ENCODE results near the gene PPIB.

The PPIB gene

DNA sequence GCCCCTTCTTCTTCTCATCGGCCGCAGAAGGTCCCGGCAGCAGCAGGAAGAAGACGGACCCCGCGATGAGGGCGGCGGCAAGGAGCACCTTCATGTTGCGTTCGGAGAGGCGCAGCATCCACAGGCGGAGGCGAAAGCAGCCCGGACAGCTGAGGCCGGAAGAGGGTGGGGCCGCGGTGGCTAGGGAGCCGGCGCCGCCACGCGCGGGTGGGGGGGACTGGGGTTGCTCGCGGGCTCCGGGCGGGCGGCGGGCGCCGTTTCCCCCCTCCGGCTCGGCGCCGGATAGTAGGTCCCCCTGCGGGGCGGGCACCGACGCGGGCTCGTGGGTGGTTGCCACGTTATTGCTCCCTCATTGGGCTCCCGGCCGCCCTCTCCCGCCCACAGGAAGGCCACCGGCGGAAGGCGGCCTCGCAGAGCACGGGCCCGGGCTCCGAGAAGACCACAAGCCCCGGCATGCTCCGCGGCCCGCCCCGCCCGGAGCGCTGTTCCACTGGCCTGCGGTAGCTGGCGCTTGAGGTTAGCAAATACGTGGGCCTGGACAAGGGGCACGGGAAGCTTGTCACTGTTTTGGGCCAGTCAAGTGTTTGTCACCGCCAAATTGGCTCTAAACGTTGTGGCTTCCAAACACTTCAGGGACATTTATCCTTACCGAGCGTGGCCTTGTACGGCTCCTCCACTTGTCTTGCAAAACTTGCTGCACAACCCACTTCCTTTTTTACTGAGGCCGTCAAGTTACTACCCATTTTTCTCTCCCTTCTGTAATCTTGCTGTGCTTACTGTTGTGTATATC is at the start of gene PPIB:
Gene PPIB, minus strand, starts transcription at position 154 of the 790 bp plus-strand sequence. Its CDS starts 36 bp downstream, at position 118.
- DNase-seq = peak; percentile 99

DNA sequence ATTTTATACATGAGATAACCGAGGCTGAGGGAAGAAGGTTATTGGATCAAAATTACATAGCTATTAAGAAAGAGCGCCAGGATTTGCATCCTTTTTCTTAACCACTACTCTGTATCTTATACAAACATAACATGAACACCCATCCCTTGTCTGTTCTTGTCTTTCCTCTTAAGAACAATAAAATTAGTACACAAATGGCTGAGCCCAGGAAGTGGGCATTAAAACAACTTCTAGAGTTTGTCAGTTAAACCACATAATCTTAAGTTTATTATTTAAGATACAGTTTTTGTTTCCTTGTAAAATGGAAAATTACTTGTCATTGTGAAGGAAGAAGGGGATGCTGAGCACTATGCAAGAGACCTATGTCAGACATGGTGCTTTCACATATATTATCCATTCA is 48.9 kb upstream of the PPIB start:
- DNase-seq = no peak

GRCh38 chr15:64210371-64210770 is 47.5 kb upstream of the PPIB start:
- no peak for DNase-seq

- peak; percentile 35 for DNase-seq
These were observed 47.0 kb upstream of the PPIB start for GRCh38 chr15:64209680-64210334.

DNA sequence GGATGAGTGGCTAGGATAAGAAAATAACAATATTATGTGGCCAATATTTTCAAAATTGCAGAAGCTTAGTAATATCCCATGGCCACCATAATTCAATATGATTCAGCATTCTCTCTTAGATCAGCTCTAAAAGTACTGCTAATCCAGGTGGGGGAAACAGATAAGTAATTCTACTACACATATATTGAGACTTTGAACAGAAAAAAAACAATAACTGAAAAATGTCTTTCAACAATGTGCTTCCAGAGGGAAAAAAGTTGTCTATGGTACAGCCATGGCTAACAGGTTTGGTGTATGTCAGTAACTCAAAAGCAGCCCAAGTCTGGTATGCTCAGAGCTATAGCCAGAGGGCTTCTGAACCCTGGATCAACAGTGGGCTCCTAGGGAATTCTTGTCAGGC is 42.4 kb upstream of the PPIB start:
- DNase-seq = no peak

GRCh38 chr15:64197425-64197824 is 34.6 kb upstream of the PPIB start:
- DNase-seq = no peak

GRCh38 chr15:64193971-64194370 is 31.1 kb upstream of the PPIB start:
- DNase-seq = no peak

DNA sequence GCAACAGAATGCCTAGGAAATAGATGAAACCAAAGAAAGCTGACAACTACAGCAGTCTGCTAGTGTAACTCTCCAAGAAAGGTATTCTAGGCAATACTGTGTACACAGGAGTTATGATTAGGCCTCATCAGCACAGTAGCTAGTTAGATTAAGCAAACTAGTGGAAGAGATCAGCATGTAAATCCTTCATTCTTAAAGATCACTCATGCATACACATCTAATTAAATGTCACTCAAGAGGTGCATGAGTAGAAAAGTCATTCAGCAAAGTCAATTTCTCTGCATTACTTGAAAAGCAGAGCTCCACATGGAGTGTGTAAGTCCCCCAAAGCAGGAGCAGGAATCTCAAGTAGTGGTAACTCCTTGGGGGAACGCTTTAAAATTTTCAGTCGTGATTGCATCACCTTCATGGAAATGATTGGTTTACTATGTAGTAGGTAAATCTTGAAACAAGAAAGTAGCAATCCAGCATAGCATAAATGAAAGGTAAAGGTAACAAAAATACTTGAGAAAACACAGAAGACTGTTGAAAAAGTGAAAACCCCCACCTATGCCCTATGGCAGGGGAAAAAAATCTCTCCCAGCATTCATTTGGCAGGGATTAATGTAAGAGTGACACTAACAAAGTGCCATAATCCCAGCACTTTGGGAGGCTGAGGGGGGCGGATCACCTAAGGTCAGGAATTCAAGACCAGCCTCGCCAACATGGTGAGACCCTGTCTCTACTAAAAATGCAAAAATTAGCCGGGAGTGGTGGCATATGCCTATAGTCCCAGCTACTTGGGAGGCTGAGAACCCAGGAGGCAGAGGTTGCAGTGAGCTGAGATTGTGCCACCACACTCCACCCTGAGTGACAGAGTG is 29.4 kb upstream of the PPIB start:
- no peak for DNase-seq

GRCh38 chr15:64187396-64188191 is 24.8 kb upstream of the PPIB start:
- DNase-seq = no peak

DNA sequence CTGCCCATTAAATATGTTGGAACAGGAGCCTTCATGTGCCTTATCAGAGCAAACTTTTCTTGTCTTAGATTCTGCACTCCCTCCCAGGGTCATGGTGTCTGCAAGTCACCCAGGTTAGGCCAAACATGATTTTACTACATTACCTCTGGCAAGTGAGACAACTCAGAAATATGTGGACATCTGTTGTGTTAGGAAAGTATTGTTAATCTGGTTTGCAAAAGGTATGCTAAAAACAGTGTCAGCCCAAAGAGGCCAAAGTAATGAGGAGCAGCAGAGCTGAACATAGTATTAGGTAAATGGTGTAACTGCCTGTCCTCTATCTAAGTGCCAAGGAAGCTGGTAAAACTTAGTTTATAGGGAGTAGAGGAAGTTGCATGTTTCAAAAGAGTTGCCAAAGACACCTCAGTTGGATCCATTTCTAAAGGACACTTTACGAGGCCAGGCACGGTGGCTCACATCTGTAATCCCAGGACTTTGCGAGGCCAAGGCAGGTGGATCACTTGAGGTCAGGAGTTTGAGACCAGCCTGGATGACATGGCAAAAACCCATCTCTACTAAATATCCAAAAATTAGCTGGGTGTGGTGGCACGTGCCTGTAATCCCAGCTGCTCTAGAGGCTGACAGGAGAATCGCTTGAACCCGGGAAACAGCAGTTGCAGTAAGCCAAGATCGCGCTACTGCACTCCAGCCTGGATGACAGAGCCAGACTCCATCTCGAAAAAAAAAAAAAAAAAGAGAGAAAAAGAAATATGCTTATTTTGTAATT is 22.5 kb upstream of the PPIB start:
- no peak for DNase-seq

- DNase-seq = peak; percentile 41
These were observed 20.1 kb upstream of the PPIB start for GRCh38 chr15:64182859-64183370.

GRCh38 chr15:64180235-64180824 is 17.5 kb upstream of the PPIB start:
- DNase-seq = no peak

DNA sequence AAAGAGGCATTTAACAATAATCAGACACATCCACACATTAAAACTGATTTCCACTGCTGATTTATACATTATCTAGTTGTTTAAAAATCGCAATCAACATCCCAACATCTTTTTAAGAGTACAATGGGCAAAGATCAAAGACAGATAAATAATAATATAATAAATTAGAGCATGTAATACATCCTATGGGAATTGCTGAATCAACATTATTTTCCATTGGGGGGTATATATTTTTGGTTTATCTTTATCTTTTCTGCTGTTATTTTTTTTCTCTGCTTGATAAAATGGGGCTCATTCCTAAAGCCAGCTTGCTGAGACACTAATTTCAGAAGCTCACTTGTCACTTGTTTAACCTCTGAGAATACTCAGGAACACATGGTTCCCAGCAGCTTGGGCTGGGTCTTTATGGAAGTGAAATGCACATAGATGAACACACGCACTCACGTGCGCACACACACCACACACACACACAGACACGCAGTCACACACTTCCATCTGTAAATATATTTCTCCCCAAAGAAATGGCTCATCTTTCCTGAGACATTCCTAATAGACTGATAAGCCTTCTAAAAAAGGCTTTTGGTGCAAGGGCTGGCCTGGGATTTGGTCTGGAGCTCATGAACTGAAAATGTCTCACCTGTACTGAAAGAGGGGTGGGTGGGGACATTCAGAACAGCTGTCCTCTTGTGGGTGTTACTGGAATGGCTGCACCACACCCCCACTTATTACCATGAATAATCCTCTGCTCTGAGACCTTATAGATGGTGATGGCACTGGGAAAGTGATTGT is 3.5 kb upstream of the PPIB start:
- DNase-seq = no peak

DNA sequence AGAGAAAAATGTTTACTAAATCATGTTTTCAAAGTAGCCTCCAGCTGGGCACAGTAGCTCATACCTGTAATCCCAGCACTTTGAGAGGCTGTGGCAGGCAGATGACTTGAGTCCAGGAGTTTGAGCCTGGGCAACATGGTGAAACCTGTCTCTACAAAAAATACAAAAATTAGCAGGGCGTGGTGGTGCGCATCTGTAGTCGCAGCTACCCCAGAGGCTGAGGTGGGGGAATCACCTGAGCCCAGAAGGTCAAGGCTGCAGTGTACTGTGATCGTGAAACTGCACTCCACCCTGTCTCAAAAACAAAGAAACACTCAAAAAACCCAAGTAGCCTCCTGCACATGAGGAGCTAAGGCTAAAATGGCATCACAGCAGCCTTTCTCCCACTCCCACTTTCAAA is 1.6 kb upstream of the PPIB start:
- DNase-seq = no peak

DNA sequence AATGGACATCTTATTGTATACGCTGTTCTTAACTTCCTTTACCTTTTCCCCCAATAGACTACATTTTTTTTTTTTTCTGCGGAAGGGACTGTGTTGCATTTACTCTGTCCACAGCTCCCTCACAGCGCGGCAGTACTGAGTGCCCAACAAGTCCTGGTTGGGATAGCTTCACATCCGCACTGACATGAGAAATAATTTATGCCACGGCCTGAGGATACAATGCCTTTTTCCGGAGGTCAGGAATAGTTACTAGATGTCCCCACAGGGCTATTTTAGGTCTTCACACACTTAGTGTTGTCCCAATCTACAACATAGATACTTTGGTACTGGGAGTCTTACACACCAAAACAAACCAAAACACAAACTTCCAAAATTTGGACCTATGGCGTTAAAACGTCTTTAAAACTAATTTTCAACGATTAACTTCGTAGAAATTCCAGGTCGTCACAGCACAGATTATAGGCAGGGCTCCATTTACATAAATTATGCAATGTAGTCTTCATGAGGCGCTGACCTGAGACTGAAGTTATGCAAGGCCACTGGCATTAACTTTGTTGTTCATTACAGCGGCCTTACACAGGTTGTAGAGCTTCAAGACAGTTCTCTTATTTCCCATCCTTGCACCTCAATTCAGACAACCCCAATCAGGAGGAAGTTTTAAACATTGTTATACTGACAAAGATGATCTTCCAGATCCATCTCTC is 989 bp upstream of the PPIB start:
- peak; percentile 61 for DNase-seq

DNA sequence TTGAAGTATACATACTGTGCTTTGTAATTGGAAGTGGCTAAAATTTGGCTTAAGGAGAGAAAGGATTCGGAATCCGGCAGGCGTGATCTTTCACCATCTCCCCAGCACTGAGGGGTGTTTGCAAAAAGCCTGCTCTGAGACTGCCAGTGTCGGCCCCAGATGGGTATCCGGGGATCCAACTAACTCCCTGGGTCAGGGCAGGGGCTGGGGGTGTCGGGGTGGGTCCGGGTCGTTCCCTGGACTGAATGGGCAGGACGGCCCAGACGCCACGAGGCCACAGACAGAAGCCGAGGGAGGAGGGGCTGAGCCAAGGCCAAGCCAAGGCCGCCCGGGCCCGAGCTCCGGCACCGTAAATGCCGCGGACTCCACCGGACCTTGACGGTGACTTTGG is 349 bp downstream of the PPIB start:
- no peak for DNase-seq

DNA sequence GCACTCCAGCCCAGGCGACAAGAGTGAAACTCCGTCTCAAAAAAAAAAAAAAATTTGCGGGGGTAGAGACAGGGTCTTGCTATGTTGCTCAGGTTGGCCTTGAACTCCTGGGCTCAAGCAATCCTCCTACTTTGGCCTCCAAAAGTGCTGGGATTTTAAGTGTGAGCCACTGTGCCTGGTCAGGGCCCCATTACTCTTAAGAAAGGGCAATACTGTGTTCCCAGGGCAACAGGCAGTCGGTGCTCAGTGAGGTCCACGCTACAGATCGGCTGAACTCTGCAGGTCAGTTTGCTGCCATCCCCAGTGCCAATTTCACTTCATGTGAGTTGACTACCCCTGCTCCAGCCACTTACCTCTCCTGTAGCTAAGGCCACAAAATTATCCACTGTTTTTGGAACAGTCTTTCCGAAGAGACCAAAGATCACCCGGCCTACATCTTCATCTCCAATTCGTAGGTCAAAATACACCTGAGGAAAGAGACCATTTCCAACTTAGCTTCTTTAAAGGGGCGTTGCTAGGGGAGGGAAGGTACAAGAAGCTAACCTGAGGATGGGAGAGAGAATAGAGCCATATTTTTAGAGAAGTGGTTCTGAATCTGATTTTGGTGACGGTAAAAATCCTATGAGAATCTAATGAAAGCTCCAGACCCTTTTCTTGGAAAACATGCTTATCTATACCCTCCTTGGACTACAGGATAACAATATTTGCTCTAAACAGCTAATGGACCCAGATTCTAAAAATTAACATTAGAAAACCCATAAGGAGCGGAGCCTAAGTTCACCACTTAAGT is 939 bp downstream of the PPIB start:
- DNase-seq = no peak

- DNase-seq = no peak
These were observed 4.3 kb downstream of the PPIB start for GRCh38 chr15:64158363-64159134.

Data from suppressor macrophage treated with lipopolysaccharide for 4 hours (primary cell).